Heart left ventricle (tissue), 13 donors: ENCODE data around the gene CDH13.

Source experiments
- CTCF ChIP-seq, 12 donors: fragments of 200-600 bp; sonication (generic) in 4 of 12; IDR thresholded peaks; one replicate each; pipeline versions ENCODE4 v1.5.0 to v1.8.0; 2018 to 2022; ENCODE audit warnings: antibody characterized with exemption in 12 of 12, mild to moderate bottlenecking in 5 of 12
- POLR2A ChIP-seq, 2 donors: fragments of 450-650 bp; IDR thresholded peaks; one replicate each; pipeline ENCODE4 v1.6.1; 2017; ENCODE audit warnings: antibody characterized with exemption in 2 of 2, mild to moderate bottlenecking in 2 of 2, moderate library complexity in 2 of 2
- donor health status: ischemic (EF 13 %, LVEDD 7.1; RV severe dilation, severe dysfunction).
- donor health status: DM: no; HTN: yes; CAD: no.
- donor health status: DM: no; HTN: no; CAD: no.
- donor health status: ischemic (EF 25% LVEDD 6.9; RV normal size, moderate dysfunction).
- donor health status: ischemic (EF 25% LVEDD 5.7; RV mildly dilated, moderate dysfunction).
- donor health status: ischemic (EF 35%, LVEDD 5.7; RV mildly dilated, moderate dysfunction).
- donor health status: nonischemic (EF 11% LVEDD 7.7; RV severe dilation, severe dysfunction).
- donor health status: DM: yes; HTN: yes; CAD: no.
- donor health status: PGD.
- donor health status: ischemic (EF 29% LVEDD 5.4; RV normal size, mild dysfunction).
- donor health status: nonischemic (EF 23%, LVEDD 6.1; RV moderate dilation, normal function).

- TF ChIP-seq CTCF (IDR thresholded peaks at IDR 0.05) (no peak), POLR2A (IDR thresholded peaks at IDR 0.05) (no peak)
Measured at GRCh38 chr16:83680980-83681379, 1054.2 kb downstream of the CDH13 start.
